OCI-LY3 (cell line): Measurements from ENCODE around the gene ZNF79.

ENCODE experiments used
- H2AFZ ChIP-seq: fragments of 200-600, 300-600 bp; shearing (Covaris generic); 2 replicates; pipeline ENCODE4 v1.6.0; 2014; ENCODE audit warnings: antibody characterized with exemption, low read depth, low read length
- H3K27ac ChIP-seq: fragments of 200-600, 300-600 bp; sonication (generic); 2 replicates; pipeline ENCODE4 v1.5.1; 2014; ENCODE audit warnings: mild to moderate bottlenecking, low read length, moderate library complexity, mixed read lengths
- H3K27me3 ChIP-seq: fragments of 200-600, 300-600 bp; sonication (generic); 2 replicates; pipeline ENCODE4 v1.6.1; 2014; ENCODE audit warnings: low read depth, low read length, mixed read lengths
- H3K36me3 ChIP-seq: fragments of 200-600, 300-600 bp; sonication (generic); replicated peaks from 2 replicates; pipeline ENCODE3; 2014; ENCODE audit warnings: low read depth, low read length, mixed read lengths
- H3K4me1 ChIP-seq: fragments of 300-600, 200-600 bp; sonication (generic); 2 replicates; pipeline ENCODE4 v1.6.1; 2014; ENCODE audit warnings: low read length, mixed read lengths
- H3K4me2 ChIP-seq: fragments of 200-600, 300-600 bp; sonication (generic); 2 replicates; pipeline ENCODE4 v1.6.1; 2014; ENCODE audit warnings: low read length, mixed read lengths
- H3K4me3 ChIP-seq: fragments of 300-600, 200-600 bp; sonication (generic); 2 replicates; pipeline ENCODE4 v1.5.1; 2014; ENCODE audit warnings: antibody characterized with exemption, mild to moderate bottlenecking, low read length, moderate library complexity
- H3K79me2 ChIP-seq: fragments of 300-600, 200-600 bp; shearing (Covaris generic); 2 replicates; pipeline ENCODE4 v1.6.1; 2014; ENCODE audit warnings: mild to moderate bottlenecking, low read length, mixed read lengths
- H3K9ac ChIP-seq: fragments of 300-600, 200-600 bp; shearing (Covaris generic); 2 replicates; pipeline ENCODE4 v1.6.0; 2014; ENCODE audit warnings: mild to moderate bottlenecking, low read length, moderate library complexity
- H3K9me3 ChIP-seq: fragments of 200-600, 300-600 bp; shearing (Covaris generic); 2 replicates; pipeline ENCODE4 v1.6.1; 2014; ENCODE audit warnings: low read length, mixed read lengths; ENCODE audit not compliant: insufficient read depth
- H4K20me1 ChIP-seq: fragments of 200-600, 300-600 bp; sonication (generic); 2 replicates; pipeline ENCODE4 v1.6.1; 2016; ENCODE audit warnings: low read length, mixed read lengths; ENCODE audit not compliant: insufficient read depth
- EZH2phosphoT487 ChIP-seq: fragments of 200-600 bp; shearing (Covaris generic); IDR thresholded peaks from 2 replicates; pipeline ENCODE4 v1.6.1; 2018; ENCODE audit warnings: antibody characterized with exemption, mixed run types, low read depth
- TF ChIP-seq, protein P1 (sequence below): fragments of 200-600, 300-600 bp; sonication (generic); IDR thresholded peaks from 2 replicates; pipeline ENCODE4 v1.5.1; 2014; ENCODE audit warnings: antibody characterized with exemption, low read length, low read depth

Gene ZNF79

GRCh38 chr9:127492616-127493015, 68.4 kb downstream of the ZNF79 start:
- Histone ChIP-seq H3K27me3 (no peaks in the 10 kb centered on the region), H4K20me1 (no peaks in the 10 kb centered on the region), H3K9me3 (no peaks in the 10 kb centered on the region), H3K36me3 (peaks cover 10% of the 10 kb centered on the region), H3K4me2 (no peak overlapping the region), H3K4me1 (no peaks in the 10 kb centered on the region), H3K4me3 (no peak overlapping the region), H3K9ac (no peak overlapping the region), H2AFZ (no peak overlapping the region), H3K79me2 (no peaks in the 10 kb centered on the region), H3K27ac (no peak overlapping the region)
- TF ChIP-seq, protein P1, sequence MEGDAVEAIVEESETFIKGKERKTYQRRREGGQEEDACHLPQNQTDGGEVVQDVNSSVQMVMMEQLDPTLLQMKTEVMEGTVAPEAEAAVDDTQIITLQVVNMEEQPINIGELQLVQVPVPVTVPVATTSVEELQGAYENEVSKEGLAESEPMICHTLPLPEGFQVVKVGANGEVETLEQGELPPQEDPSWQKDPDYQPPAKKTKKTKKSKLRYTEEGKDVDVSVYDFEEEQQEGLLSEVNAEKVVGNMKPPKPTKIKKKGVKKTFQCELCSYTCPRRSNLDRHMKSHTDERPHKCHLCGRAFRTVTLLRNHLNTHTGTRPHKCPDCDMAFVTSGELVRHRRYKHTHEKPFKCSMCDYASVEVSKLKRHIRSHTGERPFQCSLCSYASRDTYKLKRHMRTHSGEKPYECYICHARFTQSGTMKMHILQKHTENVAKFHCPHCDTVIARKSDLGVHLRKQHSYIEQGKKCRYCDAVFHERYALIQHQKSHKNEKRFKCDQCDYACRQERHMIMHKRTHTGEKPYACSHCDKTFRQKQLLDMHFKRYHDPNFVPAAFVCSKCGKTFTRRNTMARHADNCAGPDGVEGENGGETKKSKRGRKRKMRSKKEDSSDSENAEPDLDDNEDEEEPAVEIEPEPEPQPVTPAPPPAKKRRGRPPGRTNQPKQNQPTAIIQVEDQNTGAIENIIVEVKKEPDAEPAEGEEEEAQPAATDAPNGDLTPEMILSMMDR: no peak
- no peak for TF ChIP-seq EZH2phosphoT487

- Histone ChIP-seq H3K4me3 (no peak overlapping the region), H3K36me3 (peaks cover 10% of the 10 kb centered on the region), H3K9me3 (no peaks in the 10 kb centered on the region), H3K79me2 (no peaks in the 10 kb centered on the region), H3K27ac (no peak overlapping the region), H3K4me2 (no peak overlapping the region), H3K4me1 (peaks cover 7% of the 10 kb centered on the region), H2AFZ (no peak overlapping the region), H3K27me3 (no peaks in the 10 kb centered on the region), H4K20me1 (no peaks in the 10 kb centered on the region), H3K9ac (no peak overlapping the region)
- TF ChIP-seq, protein P1: no peak
- TF ChIP-seq EZH2phosphoT487: no peak
Observed at GRCh38 chr9:127493592-127494303, 69.6 kb downstream of the ZNF79 start.

- H3K9me3 ChIP-seq: no peaks in the 10 kb centered on the region
- no peaks in the 10 kb centered on the region for H3K79me2 ChIP-seq
Observed at GRCh38 chr9:127494304-127494702, 70.1 kb downstream of the ZNF79 start.

More at GRCh38 chr9:127494304-127494702, 70.1 kb downstream of the ZNF79 start:
- TF ChIP-seq EZH2phosphoT487: no peak
- TF ChIP-seq, protein P1: no peak
- no peaks in the 10 kb centered on the region for H4K20me1 ChIP-seq
- H3K27ac ChIP-seq: no peak overlapping the region
- peaks cover 8% of the 10 kb centered on the region for H3K36me3 ChIP-seq
- H3K4me3 ChIP-seq: no peak overlapping the region
- H3K4me1 ChIP-seq: peaks cover 7% of the 10 kb centered on the region
- H3K27me3 ChIP-seq: no peaks in the 10 kb centered on the region
- no peak overlapping the region for H3K4me2 ChIP-seq
- H2AFZ ChIP-seq: no peak overlapping the region
- H3K9ac ChIP-seq: no peak overlapping the region
